Measurements from ENCODE around the gene MYO7A. TPM values are rescaled to one million over a fixed set of nuclear protein-coding genes. Genes with fewer than 3 reads are reported as not detected.

The MYO7A gene
- total RNA-seq, 1 donor from 2014 or later: not detected

DNA sequence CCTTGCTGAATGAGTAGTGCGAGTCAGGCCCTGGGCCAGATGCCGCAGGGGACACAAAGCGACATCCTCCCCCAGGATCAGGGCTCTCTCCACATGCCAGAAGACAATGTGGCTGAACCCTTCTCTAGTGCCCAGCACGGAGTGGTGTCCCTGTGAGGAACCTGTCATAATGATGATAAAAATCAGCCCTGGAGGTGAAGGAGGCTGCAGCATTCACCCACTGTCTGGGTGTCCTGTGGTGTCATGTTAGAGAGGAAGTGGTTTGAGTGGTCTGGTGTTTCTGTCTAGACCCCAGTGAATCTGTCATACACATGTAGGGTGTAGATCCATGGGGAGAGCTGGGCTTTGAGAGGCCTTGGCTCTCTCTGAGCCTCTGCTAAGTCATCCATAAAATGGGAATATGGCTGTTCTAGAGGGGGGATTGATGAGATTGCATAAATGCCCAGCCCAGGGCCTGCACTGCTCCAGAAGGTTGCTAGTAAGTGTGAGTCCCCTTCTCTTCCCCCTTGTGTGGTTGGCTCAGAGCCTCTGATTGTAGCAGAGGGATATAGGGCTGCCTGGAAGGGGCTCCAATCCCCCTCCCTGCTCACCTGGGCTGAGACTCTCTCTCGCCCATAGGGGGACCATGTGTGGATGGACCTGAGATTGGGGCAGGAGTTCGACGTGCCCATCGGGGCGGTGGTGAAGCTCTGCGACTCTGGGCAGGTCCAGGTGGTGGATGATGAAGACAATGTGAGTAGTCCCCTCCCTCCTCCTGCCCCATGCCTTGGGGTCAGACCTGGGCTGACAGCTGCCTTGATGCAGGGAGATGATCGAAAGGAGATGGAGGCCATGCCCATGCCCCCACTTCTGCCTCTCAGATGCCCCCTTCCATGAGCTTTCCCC is 14.3 kb downstream of the MYO7A start:
- no peak overlapping the region for H3K27ac Mint-ChIP-seq (ENCODE audit: unreplicated experiment)
- peaks cover 12% of the 10 kb centered on the region for H3K4me1 Mint-ChIP-seq (ENCODE audit: unreplicated experiment)
- H3K9me3 Mint-ChIP-seq (ENCODE audit: unreplicated experiment): no peaks in the 10 kb centered on the region
- H3K4me3 Mint-ChIP-seq (ENCODE audit: unreplicated experiment): no peak overlapping the region
- no peak for TF ChIP-seq CTCF (IDR thresholded peaks at IDR 0.05)
- DNase-seq (ENCODE audit: extremely low spot score, unreplicated experiment): no peak
- H3K36me3 Mint-ChIP-seq (ENCODE audit: unreplicated experiment): no peaks in the 10 kb centered on the region
- H3K27me3 Mint-ChIP-seq (ENCODE audit: unreplicated experiment): peaks cover 6% of the 10 kb centered on the region

DNA sequence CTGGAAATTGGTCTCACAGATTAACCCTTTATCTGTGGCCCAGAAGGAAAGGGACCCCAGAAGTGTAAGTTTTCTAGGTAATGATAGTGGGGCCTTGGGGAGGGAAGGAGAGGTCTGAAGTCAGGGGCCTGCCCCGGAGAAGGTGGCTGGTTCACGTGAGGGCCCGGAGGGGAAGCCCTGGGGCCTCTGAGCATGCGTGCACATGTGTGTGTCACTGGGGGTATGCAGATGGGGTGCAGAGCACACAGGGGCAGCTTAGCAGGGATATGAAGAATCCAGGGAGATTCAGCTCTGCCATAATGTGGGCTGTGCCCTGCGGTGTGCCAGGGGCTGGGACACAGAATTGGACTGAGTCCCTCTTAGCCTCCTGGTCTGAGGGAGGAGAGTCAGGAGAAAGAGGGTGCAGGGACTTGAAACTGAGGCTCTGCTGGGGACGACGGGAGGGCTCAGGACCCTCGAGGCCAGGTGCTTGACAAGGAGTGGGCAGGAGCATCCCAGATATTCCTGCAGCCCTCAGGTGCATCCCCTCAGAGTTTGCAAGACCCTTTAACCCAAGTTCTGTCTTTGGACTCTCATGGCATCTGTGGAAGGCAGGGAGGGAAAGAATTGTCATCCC is 15.5 kb downstream of the MYO7A start:
- Mint-ChIP-seq H3K4me3 (ENCODE audit: unreplicated experiment) (no peak overlapping the region), H3K27ac (ENCODE audit: unreplicated experiment) (no peak overlapping the region), H3K27me3 (ENCODE audit: unreplicated experiment) (peaks cover 11% of the 10 kb centered on the region), H3K4me1 (ENCODE audit: unreplicated experiment) (peaks cover 12% of the 10 kb centered on the region), H3K9me3 (ENCODE audit: unreplicated experiment) (no peaks in the 10 kb centered on the region), H3K36me3 (ENCODE audit: unreplicated experiment) (no peaks in the 10 kb centered on the region)
- no peak for TF ChIP-seq CTCF (IDR thresholded peaks at IDR 0.05)
- DNase-seq (ENCODE audit: extremely low spot score, unreplicated experiment): no peak

DNA sequence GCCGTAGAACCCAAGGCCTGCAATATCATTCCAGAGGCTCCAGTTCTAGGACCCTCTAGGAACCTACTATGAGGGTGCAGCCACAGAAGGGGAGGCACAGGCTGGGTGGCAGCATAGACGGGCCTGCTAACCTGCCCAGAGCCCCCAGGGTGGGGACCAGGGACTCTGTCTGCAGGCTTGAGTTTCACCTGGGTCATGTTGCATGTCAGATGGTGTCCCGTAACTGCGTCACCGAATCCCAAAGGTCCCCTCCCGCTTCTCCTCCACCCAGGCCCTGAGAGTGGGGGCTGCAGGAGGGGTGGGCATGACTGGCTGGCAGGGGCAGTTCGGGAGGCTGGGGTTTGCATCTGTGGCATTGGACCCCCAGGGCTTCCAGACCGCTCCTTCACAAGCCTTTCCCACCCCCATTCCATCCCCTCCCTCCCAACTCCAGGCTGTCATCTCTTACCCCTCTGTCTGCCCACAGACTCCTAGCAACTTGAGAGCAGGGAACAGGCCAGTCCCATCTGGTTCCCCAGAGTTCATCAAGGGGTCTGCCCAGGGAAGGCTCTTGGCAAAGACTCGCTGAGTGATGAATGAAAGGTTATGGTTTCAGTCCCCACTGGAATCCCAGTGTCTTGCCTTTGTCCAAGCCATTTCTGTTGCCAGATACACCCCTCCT is 16.3 kb downstream of the MYO7A start:
- DNase-seq (ENCODE audit: extremely low spot score, unreplicated experiment): no peak
- Mint-ChIP-seq H3K4me3 (ENCODE audit: unreplicated experiment) (no peak overlapping the region), H3K9me3 (ENCODE audit: unreplicated experiment) (no peaks in the 10 kb centered on the region), H3K27ac (ENCODE audit: unreplicated experiment) (no peak overlapping the region), H3K4me1 (ENCODE audit: unreplicated experiment) (peaks cover 12% of the 10 kb centered on the region), H3K36me3 (ENCODE audit: unreplicated experiment) (no peaks in the 10 kb centered on the region), H3K27me3 (ENCODE audit: unreplicated experiment) (peaks cover 11% of the 10 kb centered on the region)
- TF ChIP-seq CTCF (IDR thresholded peaks at IDR 0.05): no peak

DNA sequence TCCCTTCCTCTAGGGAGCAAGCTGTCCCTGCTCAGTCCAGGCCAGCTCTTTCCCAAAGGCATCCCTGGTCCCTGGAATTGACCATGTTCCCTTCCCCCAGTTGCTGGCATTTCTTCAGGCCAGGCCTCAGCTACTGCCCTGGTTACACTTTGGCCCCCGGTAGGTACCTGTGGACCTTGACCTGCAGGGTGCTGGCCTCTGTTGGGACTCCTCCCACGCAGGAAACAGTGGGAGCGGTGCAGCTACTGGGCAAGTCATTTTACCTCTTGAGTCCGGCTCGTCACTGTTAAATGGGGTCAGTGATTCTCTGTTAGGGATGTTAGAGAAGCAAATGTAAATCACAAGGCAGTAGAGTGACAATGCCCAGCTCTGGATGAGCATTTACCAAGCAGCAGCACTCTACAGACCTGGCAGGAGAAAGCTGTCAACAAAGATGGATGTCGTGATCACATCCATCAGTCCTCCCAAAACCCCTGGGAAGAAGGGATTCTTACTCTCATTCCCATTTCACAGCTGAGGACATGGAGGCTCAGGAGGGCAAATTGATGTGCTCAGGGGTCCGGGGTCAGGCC is 16.9 kb downstream of the MYO7A start:
- H3K4me3 Mint-ChIP-seq (ENCODE audit: unreplicated experiment): no peak overlapping the region
- H3K27ac Mint-ChIP-seq (ENCODE audit: unreplicated experiment): no peak overlapping the region
- H3K27me3 Mint-ChIP-seq (ENCODE audit: unreplicated experiment): peaks cover 11% of the 10 kb centered on the region
- peaks cover 7% of the 10 kb centered on the region for H3K4me1 Mint-ChIP-seq (ENCODE audit: unreplicated experiment)
- DNase-seq (ENCODE audit: extremely low spot score, unreplicated experiment): no peak
- H3K36me3 Mint-ChIP-seq (ENCODE audit: unreplicated experiment): no peaks in the 10 kb centered on the region
- H3K9me3 Mint-ChIP-seq (ENCODE audit: unreplicated experiment): no peaks in the 10 kb centered on the region
- no peak for TF ChIP-seq CTCF (IDR thresholded peaks at IDR 0.05)
